GM19023 (cell line): ENCODE data around the gene GPR63.

Experiments used
- ATAC-seq: cut with Tn5 transposase; IDR thresholded peaks from one replicate; pipeline ENCODE4 v1.9.1; 2021; ENCODE audit warnings: mild to moderate bottlenecking, moderate library complexity; ENCODE audit not compliant: unreplicated experiment

The GPR63 gene

DNA sequence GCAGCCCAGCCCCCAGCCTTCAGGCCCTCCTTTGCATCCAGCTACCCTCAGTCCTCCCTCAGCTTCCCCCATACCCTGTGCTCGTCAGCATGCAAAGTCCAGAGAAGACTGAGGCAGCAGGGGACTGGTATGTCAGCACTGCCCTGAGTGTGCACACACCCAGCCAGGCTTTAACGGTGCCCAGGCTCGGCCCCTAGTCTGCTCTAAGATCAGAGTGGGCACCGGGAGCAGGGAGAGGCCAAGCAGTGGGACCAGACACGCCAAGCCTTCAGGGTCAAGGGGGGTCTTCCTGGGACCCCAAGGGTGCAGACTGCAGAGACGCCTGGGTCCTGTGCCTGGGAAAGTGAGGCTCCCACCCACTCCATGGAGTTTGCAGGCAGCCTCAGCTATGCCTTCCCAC is 74.7 kb downstream of the GPR63 start:
- ATAC-seq = no peak

DNA sequence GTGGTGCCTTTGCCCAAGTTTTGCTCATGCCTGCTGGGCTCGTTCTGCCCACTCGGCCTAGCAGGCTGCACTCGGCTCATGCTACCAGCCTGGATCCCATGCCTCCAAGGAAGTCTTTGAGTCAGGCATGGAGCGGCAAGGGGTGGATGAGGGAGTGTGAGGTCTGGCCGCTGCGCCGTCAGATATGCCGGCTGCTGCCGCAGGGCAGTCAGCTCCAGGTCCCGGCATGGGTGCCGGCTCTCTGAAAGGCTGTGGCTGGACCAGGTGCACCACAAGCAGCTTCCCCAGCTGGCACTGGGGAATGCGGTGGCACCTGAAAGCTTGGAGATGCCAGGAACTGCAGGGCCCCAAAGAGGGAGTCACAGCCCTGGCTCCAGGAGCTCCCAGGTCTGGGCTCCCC is 75.5 kb downstream of the GPR63 start:
- ATAC-seq = no peak

DNA sequence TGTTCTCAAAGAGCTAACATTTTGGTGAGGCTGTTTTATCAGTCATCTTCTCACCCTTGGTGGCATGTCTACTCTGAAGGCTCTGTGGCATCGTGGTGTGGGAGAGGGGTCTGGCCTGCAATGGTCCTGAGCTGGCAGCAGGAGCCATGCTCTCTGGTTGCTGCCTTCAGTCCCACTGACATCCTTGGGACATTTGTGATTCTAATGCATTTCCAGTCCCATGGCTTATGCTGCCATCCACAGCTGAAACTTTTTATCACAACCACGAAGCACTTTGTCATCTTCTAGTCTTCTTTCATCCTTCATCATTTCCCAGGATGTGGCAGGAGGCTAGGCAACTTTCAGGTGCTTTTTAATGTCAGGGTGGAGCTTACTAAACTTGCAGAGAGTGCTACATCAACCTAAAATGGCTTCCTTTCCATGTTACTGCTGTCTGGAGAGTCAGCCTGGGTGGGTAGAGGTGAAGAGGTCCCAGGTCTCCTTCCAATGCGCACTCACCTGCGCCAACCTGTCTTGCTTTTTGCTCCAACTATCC is 77.1 kb downstream of the GPR63 start:
- ATAC-seq = no peak

DNA sequence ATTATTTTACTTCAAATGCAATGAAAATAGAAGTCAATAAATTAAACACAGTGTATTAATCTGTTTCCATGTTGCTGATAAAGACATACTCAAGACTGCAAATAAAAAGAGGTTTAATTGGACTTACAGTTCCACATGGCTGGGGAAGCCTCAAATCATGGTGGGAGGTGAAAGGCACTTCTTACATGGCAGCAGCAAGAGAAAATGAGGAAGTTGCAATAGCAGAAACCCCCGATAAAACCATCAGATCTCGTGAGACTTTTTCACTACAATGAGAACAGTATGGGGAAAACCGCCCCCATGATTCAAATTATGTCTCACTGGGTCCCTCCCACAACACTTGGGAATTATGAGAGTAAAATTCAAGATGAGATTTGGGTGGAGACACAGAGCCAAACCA is 82.2 kb downstream of the GPR63 start:
- no peak for ATAC-seq

DNA sequence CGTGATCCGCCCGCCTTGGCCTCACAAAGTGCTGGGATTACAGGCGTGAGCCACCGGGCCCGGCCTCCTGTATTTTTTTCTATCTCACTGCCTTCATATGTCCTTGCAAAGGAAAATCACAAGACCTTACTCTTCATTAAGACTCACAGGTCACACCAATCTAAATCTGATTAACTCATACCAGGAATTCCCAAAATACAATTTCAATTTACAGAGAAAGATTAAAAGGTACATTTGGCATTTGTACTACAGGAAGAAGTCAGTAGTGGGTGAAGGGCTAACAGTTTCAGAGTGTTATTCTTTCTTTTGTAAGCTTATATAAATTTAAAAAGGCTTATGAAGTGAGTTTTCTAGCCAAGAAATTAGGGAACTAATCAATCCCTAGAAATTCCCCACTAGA is 87.4 kb downstream of the GPR63 start:
- ATAC-seq = no peak
